ENCODE data around the gene CBARP.

Gene CBARP

DNA sequence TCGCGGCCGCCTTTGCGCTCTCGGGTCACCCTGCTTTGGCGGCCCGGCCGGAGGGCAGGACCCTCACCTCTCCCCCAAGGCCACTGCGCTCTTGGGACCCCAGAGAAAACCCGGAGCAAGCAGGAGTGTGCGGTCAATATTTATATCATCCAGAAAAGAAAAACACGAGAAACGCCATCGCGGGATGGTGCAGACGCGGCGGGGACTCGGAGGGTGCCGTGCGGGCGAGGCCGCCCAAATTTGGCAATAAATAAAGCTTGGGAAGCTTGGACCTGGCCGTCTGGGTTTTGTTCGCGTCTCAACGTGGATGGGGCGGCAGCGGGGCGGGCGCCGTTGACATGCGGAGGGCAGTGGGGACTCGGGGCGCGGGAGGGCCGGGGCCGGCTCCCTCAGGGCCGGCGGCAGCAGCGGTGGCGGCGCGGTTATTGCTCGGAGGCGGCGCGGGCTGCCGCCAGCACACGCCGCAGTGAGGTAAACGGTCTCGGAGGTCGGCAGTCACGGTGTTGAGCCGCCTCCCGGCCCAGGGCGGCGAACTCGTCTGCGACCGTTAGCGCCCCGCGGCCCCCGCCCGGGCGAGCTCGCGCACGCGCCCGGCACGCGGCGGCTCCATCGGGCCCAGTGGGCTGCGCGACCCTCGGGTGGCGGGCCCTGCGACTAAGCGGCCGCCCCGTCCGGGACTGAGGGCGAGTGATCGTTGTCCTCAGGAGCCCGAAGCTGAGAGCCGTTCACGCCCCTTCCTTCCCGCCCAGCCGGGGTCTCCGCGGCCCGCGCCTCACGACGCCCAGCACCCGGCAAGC lies 9.4 kb downstream of the CBARP start:
- no peak for DNase-seq (ENCODE audit: low read depth in 2 of 2, low spot score in 1 of 2)

DNA sequence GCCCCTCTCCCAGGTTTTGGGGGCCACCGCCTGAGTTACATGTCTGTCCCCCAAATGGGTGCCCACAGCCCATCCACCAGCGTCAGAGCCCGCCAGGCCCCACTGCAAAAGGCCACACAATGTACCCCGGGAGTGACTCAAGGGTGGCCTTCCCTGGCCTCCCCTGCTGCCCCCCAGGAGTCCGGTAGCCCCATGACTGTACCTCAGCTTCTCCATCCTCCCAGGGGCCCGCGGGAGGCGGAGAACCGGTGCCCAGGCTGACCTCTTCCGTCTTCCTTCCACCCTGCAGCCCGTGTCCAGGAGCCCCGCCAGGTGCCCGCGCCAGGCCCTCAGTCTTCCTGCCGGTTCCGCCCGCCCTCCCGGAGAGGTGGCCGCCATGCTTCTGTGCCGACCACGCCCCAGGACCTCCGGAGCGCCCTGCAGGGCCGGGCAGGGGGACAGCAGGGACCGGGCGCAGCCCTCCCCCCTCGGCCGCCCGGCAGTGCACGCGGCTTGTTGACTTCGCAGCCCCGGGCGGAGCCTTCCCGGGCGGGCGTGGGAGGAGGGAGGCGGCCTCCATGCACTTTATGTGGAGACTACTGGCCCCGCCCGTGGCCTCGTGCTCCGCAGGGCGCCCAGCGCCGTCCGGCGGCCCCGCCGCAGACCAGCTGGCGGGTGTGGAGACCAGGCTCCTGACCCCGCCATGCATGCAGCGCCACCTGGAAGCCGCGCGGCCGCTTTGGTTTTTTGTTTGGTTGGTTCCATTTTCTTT lies 10.3 kb downstream of the CBARP start:
- DNase-seq (ENCODE audit: low read depth in 2 of 2, low spot score in 1 of 2), result no peak

DNA sequence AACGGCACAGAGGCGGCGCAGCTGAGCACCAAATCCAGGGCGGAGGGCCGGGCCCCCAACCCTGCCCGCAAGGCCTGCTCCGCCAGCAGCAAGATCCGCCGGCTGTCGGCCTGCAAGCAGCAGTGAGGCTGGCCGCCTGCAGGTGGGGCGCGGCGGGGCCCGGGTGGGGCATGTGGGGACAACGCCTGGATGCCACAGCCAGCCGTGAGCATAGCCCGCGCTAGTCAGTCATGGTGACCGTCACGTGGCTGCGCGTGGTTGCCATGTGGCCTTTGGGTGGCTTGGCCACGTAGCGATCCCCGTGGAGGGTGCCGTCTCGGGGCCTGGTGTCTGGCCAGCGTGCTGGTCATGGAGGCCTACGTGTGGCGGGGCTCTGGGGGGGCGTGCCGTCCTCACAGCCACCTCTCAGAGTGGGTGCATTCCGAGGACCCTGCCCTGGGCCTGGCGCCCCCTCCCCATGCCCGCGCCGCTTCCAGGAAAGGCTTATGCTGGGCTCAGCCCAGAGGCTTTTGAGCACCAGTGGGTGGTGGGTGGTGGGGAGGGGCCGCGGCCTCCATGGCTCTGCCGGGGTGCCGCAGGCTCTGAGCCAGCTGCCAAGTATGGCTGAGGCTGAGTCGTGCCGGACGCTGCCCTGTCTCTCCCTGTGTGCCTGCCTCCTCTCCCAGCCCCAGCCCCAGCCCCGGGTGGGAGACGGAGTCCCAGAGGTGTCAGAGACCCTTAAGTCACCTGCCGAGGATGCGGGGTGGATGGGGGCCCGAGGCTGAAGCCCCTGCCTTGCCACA lies 11.1 kb downstream of the CBARP start:
- no peak for DNase-seq (ENCODE audit: low read depth in 2 of 2, low spot score in 1 of 2)

DNA sequence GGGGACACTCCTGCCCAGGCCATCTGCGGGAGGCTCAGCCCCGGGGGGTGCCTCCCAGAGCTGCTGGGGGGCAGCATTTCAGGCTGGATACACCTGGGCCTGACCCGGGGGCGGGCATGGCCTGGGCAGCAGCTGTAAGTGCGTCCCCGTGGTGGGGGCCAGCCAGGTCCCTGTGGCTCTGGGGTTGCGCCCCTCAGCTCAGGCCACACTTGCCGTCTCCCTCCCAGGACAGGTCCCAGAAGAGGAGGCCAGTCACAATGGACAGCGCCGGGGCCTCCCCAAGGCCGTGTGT lies 11.6 kb downstream of the CBARP start:
- no peak for DNase-seq (ENCODE audit: low read depth in 2 of 2, low spot score in 1 of 2)

DNA sequence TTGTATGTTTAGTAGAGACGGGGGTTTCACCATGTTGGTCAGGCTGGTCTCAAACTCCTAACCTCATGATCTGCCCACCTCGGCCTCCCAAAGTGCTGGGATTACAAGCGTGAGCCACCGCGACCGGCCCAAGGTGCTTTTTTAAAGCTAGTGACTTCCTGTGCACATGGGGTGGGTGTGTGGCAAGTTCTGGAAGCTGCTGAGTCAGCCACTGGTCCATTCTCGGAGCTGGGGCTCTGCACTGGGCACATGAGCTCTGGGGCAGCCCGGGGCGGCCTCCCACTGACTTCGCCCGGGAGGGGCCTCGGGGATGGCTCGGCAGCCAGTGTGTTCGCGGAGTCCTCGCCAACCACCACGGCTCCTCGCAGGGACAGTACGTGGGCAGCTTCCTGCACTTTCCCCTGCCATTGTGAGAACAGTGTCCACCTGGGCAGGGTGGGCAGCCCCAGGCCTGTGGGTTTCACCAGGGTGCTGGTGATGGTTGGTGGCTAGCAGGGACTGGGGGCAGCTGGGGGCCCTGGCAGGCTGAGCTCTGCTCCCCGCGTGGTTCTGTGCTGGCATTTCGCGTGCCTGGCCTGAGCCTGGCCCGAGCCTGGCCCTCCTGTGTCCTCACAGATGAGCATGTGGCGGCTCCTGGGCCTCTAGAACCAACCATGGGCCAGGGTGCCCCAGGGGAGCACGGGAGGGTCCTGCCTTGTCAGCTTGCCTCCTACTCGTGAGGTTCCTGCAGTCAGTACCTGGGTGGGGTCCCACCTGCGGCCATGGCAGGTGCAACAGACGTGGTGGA lies 12.2 kb downstream of the CBARP start:
- no peak for DNase-seq (ENCODE audit: low read depth in 2 of 2, low spot score in 1 of 2)

DNA sequence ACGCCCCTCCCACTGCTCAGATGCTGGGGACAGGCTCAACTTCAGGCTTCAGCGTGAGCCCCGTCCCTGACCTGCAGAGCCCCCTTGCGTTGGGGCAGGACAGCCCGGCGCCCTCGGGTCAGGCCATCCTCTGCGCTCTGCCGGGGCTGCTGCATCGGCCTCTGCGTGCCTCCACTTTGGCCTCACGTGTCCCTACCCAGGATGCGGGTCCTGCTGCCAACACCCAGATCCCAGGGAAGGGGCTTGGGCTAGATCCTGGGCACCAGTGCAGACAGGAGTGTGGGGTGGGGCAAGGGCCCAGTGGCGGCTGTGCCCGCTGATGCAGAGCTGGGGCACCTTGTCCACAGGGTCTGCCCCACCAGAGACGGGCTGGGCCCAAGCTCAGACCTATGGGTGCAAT lies 13.0 kb downstream of the CBARP start:
- no peak for DNase-seq (ENCODE audit: low read depth in 2 of 2, low spot score in 1 of 2)

DNA sequence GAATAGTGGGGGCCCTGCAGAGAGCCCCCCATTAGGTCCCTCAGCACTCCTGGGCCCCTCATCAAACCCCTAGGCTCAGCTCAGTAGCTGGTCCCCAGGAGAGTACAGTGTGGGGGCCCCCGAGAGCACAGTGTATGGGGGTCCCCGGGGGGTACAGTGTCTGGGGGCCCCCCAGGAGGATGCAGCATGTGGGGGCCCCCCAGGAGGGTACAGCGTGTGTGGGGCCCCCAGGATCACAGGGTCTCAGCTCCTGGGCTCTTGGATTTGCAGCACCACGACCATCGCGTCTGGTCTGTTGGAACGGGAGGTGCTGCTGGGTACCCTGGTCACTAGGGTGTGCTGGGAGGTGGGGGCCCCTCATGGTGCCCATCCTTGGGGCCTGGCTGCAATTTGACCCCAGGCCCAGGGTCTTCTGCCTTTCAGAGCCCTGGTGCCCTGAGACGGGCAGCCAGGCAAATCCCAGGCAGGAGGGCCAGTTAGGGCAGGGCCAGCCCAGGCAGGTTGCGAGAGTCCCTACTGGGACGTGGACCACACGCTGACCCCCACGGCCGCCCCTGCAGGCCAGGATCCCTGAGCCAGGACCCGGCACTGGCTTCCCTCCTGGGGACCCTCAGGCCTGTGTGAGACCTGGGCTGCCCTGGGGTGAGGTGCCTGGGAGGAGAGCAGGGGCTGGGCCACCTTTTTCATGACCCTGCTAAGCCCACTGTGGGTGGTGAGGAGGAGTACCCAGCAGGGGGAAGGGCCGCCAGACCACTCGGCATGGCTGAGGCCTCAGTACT lies 13.6 kb downstream of the CBARP start:
- no peak for DNase-seq (ENCODE audit: low read depth in 2 of 2, low spot score in 1 of 2)

DNA sequence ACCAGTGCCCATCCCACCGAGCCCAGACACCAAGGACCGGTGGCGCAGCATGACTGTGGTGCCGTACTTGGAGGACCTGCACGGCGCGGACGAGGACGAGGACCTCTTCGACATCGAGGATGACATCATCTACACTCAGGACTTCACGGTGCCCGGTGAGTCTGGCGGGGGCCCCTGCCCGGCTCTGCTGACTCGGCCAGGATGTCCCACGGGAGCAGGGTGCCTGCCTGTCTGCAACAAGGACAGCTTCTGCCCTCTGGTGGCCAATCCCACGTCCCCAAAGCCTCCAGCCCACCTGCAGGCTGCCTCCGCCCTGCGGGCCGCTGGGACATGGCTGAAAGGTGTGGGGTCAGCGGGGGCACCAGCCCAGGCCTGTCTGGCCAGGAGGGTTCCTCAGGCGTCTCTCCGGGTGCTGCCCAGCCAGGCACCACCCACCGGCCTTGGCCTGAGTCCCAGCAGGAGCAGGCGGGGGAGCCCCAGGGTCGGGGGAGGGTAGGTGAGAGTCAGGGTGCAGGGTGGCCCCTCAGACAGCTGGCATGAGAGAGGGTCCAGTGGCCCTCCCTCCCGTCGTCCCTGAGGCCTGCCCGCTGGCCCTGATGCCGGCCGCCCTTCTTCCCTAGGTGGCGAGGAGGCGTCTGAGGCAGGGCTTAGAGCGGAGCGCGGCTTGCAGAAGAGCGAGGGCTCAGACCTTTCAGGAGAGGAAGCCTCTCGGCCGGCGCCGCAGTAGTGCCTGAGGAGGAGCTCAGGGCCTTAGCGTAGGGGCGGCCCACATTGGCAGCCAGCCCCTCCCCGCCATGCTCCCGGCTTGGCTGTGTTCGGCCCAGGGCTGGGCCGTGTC lies 14.6 kb downstream of the CBARP start:
- DNase-seq (ENCODE audit: low read depth in 2 of 2, low spot score in 1 of 2), result no peak

DNA sequence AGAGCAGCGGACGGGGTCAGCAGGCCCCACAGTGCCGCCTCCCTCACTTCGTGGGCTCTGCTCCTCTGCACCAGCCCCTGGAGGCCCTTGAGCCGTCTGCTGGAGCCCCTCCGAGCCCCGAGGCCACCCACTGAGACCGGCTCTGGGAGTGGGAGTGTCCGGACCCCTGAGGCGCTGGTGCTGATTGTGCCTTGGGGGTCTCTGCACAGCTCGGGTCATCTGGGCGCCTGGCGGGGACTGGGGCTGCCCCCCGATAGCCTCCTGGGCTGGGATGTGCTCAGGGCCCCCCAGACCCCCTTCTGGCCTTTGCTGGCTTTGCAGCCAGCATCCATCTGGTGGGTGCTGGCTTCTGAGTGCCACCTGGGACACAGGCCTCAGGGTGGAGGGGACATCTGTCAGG lies 15.4 kb downstream of the CBARP start:
- no peak for DNase-seq (ENCODE audit: low read depth in 2 of 2, low spot score in 1 of 2)

DNA sequence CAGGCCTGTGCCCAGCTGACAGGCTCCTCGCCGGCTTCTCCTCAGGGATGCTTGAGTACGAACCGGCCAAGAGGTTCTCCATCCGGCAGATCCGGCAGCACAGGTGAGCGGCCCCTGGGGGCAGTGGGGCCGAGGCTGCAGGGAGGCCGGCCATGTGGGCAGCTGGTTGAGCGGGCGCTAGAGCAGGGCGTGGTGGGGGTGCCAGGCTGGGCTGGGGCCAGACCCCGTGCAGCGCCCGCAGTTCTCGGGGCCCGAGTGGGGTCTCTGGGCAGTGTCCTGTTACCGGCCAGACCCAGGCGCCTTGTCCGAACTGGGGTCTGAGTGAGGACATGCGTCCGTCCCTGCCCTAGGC lies 15.9 kb downstream of the CBARP start:
- no peak for DNase-seq (ENCODE audit: low read depth in 2 of 2, low spot score in 1 of 2)

DNA sequence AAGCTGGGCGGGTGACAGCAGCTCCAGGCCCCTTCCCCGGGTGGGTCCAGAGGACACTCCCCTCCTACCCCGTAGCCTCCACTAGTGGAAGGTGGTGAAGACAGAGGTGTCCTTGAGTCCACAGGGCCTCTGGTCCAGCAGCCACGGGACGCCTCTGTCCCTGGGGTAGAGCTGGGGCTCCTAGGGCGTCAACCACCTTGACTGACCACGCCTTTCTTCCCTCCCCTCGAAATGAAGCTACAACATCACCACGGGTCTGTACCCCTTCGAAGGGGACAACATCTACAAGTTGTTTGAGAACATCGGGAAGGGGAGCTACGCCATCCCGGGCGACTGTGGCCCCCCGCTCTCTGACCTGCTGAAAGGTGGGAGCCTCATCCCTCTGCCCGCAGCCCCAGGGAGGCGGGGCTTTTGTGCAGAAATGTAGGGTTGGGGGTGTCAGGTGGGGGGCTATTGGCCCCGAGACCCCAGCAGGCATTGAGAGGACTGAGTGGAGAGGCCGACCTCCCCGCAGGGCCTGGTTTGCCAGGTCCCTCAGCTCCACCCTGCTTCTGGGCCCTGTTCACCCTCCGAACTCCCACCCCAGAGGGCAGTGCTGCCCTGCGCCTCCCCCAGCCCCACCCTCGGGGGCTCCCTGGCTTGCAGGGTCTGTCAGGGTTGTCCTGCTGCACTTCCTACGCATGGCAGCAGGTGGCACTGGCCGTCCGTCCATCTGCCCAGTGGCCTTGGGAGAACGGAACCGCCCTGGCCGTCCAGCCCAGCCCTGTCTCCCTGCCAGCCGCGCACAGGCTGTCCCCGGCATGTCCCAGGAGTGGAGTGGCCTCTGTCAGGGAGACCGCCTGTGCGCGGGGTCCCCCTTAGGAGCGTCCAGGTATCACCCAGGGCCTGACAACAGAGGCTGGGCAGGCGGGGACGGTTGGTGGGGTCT lies 16.6 kb downstream of the CBARP start:
- DNase-seq (ENCODE audit: low read depth in 2 of 2, low spot score in 1 of 2), result no peak

DNA sequence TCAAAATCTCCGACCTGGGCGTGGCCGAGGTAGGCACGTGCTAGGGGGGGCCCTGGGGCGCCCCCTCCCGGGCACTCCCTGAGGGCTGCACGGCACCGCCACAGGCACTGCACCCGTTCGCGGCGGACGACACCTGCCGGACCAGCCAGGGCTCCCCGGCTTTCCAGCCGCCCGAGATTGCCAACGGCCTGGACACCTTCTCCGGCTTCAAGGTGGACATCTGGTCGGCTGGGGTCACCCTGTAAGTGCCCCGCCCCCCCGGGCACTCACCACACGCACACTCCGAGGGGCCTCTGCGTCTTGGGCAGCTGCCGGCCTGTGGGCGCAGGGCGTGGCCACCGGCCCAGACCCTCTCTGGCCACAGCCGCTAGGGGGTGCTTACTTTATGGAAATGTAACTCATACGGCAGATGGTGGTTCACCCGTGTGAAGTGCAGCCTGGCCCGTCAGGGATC lies 17.3 kb downstream of the CBARP start:
- DNase-seq (ENCODE audit: low read depth in 2 of 2, low spot score in 1 of 2), result no peak

DNA sequence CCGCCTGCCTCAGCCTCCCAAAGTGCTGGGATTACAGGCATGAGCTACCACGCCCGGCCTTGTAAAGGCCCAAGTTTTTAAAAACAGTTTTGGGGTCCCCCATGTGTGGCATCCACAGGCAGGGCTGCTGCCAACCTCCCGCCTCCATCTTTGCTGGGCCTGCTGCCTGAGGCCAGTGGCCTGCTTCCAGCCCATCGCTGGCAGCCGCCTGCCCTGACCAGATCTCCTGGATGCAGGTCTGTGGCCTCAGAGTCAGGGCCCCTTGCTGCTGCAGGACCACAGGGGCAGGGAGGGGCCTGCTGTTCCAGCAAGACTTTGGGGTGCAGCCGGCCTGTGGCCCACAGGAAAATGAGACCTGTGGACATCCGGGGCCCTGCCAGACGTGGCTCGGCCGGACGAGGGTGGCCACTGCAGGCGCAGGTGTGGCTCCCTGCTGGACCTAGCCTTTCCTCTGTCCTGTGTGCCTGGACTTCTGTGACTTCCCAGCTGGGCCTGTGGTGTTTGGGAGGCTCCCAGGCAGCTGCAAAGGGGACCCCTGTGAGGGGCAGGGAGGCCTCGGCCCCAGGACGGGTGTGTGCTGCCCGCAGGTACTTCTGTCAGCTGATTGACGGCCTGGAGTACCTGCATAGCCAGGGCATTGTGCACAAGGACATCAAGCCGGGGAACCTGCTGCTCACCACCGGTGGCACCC lies 17.9 kb downstream of the CBARP start:
- no peak for DNase-seq (ENCODE audit: low read depth in 2 of 2, low spot score in 1 of 2)

DNA sequence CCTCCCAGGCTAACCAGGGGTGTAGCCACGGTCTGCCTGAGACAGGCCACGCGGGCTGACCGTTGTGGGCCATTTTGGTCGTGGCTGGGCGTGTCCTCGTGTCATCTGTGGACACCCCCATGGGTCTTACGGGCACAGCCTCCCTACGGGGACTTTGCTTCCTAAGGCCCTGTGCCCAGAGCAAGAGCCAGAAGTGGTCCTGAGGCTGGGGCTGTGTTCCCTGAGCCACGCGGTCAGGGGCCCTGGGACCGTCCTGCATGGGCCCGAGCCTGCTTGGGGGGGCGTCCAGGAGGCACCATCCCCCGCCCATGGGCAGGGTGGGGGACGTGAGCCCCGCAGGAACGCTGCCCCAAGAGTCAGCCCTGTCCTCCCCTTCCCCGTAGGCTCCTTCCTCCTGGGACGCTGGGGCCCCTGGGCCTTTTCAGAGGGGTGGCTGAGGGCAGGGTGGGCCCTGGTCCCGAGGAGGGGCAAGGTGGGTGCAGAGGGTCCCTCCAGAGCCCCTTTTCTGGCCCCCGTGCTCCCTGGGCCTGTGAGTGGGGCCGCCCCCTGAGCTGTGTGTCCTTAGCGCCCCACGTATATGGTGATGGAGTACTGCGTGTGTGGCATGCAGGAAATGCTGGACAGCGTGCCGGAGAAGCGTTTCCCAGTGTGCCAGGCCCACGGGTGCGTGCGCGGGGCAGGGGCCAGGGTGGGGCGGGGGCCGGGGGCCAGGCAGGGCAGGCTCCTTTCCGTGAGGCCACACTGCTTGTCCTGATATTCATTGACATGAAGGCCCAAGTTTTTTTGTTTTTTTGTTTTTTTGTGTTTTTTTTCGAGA lies 18.8 kb downstream of the CBARP start:
- no peak for DNase-seq (ENCODE audit: low read depth in 2 of 2, low spot score in 1 of 2)

DNA sequence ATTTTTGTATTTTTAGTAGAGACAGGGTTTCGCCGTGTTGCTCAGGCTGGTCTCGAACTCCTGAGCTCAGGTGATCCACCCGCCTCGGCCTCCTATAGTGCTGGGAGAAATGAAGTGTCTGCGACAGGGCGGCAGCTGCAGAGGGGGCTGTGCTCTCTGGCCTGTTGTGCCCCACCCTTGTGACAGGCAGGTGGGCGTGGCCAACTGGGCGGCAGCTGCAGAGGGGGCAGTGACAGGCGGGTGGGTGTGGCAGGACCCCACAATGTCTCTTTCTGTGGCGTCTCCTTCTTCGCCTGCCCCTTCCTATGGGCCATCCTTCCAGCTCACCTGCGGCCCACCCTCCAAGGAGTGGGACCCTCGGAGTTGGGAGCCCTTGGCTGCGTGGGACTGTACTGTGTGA lies 20.4 kb downstream of the CBARP start:
- no peak for DNase-seq (ENCODE audit: low read depth in 2 of 2, low spot score in 1 of 2)

DNA sequence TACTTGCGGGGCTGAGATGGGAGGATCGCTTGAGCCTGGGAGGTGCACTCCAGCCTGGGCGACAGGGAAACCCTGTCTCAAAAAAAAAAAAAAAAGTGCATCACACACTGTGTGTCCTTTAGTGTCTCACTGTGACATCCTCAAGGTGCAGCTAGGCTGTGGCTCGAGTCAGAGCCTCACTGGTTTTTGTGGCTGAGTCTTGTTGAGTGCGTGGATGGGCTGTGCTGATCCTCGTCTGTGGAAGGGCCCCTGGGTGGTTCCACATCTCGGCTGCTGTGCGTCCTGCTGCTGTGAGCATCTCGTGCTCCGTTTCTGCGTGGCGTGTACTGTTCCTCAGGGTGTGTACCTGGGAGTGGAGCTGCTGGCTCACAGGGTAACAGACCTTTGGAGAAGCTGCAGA lies 21.0 kb downstream of the CBARP start:
- no peak for DNase-seq (ENCODE audit: low read depth in 2 of 2, low spot score in 1 of 2)

Data from stimulated activated CD8-positive, alpha-beta memory T cell treated with anti-CD3 and anti-CD28 coated beads, Interleukin-4, amount 100 ng/mL, for 4 hours (primary cell).